ENCODE results near the gene TTLL13.
A peak's percentile ranks its signal among the peaks of the same experiment; 100 is the strongest.
"Not testable (repeated sequence)": the region's sequence is repeated elsewhere in the genome, so short reads cannot be mapped to it uniquely, and the experiment has no call there.

The TTLL13 gene

DNA sequence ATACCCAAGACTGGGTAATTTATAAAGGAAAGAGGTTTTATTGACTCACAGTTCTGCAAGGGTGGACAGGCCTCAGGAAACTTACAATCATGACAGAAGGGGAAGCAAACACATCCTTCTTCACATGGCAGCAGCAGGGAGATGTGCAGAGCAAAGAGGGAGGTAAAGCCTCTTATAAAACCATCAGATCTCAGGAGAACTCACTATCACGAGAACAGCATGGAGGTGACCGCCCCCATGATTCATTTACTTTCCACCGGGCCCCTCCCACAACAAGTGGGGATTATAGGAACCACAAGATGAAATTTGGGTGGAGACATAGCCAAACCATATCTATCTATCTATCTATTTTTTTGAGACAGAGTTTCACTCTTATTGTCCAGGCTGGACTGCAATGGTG is 10.0 kb upstream of the TTLL13 start:
- no peak for DNase-seq (ENCODE audit: low read depth)

DNA sequence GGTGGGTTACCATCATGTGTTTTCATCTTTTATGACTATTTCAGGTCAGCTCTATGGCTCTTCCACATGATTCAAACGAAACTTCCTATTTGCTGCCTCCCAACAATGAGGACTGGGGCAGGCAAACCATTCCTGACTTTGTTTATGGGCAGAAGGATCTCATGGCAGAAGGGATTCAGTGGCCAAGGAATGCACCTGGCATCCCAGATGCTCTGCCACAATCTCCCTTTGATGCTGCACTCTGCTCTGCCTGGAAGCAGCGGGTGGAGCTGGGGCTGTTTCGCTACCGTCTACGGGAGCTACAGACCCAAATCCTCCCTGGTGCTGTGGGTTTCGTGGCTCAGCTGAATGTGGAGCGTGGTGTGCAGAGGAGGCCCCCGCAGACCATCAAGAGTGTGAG is 8.5 kb upstream of the TTLL13 start:
- DNase-seq (ENCODE audit: low read depth), result no peak

DNA sequence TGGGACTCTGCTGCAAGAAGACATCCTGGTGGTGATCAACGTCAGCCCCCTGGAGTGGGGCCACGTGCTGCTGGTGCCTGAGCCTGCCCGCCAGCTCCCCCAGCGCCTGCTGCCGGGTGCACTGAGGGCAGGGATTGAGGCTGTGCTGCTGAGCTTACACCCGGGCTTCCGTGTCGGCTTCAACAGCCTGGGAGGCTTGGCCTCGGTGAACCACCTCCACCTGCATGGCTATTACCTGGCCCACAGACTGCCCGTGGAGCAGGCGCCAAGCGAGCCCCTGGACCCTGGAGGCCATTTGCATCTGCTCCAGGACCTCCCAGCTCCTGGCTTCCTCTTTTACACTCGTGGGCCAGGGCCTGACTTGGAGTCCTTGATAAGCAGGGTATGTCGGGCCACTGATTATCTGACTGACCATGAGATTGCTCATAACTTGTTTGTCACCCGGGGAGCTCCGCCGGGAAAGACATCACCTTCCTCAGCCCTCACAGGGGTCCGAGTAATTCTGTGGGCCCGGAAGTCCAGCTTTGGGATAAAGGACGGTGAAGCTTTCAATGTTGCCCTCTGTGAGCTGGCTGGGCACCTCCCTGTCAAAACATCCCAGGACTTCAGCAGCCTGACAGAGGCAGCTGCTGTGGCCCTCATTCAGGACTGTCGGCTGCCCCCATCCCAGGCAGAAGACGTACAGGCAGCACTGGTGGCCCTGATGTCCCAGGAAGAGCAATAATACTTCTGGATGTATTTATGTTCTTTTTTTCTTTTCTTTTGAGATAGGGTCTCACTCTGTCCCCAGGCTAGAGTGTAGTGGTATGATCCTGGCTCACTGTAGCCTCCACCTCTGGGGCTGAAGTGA is 7.8 kb upstream of the TTLL13 start:
- DNase-seq (ENCODE audit: low read depth), result no peak

DNA sequence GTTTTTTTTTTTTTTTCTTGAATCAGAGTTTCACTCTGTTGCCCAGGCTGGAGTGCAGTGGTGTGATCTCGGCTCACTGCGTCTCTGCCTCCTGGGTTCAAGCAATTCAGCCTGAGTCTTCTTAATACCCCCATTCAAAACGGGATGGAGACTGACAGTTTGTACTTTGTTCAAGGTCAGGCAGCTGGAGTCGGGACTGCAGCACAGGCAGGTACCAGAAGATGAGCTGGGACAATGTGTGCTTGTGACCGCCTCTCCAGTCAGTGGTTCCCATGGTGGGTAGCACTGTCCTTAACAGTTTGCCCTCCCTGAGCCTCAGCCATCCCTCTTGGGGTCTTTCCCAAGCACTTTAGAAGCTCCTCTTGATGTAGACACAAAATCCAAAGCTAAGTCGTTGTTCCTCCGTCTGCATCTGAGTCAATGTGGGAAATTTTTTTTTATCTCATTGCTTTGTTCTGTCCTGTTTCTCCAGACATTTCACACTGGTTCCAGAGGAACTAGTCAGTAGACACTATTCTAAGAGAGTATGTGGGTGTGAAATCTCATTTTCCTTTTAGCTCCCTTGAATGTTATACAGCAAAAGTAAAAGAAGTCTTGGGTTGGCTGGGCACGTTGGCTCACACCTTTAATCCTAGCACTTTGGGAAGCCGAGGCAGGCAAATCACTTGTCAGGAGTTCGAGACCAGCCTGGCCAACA is 5.3 kb upstream of the TTLL13 start:
- DNase-seq (ENCODE audit: low read depth), result no peak

DNA sequence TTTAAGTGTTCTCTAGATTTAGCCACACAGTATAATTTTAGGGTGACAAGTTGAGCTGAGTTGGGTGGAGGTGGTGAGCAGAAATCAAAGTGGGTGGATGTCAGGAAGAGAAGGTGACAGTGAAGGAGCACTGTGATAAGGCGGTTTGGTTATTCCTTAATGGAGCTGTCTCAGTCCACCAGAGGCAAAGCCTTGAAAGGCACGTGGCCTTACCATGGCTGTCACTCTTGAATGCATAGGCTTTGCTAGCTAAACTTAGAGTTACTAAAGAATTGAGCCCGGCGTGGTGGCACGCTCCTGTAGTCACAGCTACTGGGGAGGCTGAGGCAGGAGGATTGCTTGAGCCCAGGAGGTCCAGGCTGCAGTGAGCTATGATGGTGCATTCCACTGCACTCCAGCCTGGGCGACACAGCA is 560 bp upstream of the TTLL13 start:
- no peak for DNase-seq (ENCODE audit: low read depth)

DNA sequence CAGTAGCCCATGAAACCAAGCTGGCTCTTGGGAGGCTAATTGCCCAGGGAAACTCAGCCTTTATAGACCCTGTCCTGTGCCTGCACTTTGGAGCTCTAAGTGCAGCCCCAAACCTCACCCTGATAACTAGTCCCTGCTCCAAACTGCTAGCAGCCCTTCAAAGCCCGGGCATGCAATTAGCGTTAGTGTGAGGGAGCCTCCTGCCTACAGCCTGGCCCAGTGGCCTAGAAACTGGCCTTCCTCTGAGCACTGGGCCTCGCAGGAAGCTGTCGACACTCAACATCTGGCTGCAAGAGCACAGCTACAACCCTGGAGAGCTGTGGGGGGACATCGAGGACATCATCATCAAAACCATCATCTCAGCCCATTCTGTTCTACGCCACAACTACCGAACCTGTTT is 8.4 kb downstream of the TTLL13 start:
- DNase-seq (ENCODE audit: low read depth), result no peak

DNA sequence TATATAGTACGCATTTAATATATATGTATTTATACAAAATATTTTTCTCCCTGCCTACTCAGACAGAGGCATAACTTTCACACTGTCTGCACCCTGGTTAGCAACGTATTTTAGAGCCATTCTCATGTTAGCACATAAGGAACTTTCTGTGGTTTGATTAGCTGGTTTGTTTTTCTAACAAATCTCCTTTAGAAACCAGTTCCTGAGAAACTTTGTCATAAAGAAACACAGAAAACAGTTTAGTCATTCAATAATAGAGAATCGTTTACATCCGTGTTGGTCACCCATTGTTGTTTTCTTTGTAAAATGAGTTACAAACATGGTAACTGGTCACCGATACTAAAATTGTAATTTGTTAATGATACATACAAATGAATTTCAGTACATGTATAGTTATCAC is 10.2 kb downstream of the TTLL13 start:
- no peak for DNase-seq (ENCODE audit: low read depth)

DNA sequence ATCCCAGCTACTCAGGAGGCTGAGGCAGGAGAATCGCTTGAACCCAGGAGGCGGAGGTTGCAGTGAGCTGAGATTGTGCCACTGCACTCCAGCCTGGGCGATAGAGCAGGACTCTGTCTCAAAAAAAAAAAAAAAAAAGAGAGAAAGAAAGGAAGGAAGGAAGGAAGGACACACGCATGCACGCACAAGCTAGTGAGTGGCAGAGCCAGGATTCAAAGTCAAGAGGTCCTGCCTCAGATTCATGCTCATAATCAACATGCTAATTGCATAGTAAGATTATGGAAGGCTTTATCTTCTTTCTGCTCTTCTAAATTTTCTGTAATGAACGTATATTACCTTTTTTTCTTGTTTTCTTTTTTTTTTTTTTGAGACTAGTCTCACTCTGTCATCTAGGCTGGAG is 11.4 kb downstream of the TTLL13 start:
- not testable (repeated sequence) for DNase-seq (ENCODE audit: low read depth)

DNA sequence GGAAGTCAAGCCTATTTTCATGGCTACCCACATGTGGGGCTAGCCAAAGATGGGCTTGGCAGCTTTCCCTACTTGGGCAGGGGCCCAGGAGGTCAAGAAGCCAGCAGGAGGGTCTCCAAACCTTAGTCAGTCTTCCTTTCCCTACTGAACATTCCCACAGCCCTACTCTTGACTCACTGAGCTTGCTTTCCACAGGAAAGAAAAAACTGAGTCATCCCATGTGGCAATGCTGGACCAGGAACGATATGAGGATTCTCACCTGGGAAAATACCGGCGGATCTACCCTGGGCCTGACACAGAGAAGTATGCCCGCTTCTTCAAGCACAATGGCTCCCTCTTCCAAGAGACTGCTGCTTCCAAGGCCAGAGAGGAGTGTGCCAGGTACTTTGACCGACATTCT is 12.5 kb downstream of the TTLL13 start:
- DNase-seq (ENCODE audit: low read depth), result peak; percentile 19

DNA sequence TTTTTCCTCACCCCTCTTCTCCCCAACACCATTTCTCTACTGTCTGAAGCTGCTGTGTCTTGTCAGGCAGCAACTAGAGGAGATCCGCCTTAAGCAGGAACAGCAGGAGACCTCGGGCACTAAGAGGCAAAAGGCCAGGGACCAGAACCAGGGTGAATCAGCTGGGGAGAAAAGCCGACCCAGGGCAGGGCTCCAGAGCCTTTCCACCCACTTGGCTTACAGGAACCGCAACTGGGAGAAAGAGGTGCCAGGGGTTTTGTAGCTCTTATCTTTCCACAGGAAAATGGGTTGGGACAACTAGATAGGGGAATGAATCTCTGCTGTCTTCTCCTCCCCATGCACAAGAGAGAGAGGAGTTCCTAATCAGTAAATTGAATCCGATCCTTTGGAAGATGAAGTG is 13.1 kb downstream of the TTLL13 start:
- DNase-seq (ENCODE audit: low read depth), result no peak

DNA sequence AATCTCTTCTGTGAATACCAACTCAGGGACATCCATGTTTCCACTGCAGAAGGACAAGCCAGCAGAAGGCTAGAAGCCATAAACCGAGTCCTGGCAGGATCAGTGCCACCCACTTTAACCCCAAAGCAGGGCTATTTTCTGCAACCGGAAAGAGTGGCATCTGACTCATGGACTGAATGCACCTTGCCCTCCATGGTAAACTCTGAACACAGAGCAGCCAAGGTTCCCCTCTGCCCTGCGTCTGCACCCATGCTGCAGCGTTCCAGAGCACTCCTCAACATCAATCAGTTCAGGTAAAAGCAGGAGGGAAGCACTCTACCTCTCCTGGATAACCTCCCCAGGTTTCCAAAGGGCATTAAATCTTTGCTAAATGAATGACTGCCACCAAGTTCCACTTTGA is 15.3 kb downstream of the TTLL13 start:
- peak; percentile 8 for DNase-seq (ENCODE audit: low read depth)

DNA sequence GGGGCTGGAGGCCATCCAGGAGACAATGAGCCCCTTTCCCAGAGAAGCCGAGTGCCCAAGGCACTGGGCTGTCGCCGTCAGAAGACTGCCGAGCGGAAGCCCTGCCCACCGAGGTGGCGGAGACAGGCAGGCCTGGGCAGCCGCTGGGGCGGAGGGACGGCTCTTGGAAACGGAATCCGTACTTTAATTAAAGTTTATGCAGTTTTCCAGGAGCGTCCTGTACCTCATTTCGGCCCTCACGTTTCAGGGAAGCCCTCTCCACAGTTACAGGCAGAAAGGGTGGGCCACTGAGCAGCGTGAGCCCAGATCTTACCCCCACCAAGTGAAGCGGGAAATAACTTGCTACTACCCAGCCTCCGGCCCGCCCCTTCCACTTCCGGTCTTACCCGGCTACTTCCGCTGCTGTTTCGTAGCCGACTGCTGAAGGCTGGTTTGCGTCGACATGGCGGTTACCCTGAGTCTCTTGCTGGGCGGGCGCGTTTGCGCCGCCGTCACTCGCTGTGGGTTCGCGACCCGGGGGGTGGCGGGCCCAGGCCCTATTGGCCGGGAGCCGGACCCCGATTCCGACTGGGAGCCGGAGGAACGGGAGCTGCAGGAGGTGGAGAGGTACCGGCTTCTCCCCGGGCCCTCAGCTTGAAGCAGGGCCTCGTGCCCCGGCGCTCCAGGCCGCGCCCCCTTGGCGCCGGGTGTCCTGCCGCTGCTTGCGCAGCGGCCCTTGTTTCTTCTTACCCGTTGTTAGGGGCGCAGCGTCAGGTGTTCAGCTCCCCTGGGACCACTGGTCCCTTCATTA is 16.1 kb downstream of the TTLL13 start, which contains the start of gene NGRN:
Gene NGRN, plus strand, starts transcription at position 402 of the 790 bp plus-strand sequence. Its CDS starts 41 bp downstream, at position 443.
- peak; percentile 91 for DNase-seq (ENCODE audit: low read depth)

DNA sequence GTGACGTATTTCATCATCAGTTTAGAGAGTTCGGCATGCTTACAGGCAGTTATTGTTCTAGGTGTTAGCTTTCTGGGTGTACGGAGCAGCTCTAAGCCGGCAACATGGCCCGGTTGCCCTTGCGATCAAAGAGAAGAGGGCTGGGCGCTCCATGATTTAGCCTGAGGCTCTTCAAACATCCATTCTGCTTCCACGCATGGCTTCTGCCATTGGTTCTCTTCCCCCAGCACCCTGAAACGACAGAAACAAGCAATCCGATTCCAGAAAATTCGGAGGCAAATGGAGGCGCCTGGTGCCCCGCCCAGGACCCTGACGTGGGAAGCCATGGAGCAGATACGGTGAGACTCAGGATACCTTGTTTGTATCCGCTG is 16.7 kb downstream of the TTLL13 start:
- DNase-seq (ENCODE audit: low read depth), result peak; percentile 56

DNA sequence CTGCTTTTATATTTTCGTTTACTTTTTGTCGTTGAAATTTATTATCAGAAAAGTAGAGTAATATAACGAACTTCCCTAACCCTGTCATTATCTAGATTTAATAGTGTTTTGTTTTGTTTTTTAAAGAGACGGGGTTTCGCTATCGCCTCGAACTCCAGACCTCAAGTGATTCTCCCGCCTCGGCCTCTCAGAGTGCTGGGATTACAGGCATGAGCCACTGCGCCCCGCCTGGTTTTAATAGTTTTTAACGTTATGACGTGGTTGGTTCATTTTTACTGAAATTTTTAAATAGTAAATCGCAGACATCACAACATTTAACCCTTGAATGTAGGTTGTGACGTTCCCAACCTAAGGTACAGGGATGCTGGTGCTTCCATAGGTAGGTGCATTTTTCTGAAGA is 17.1 kb downstream of the TTLL13 start:
- DNase-seq (ENCODE audit: low read depth), result peak; percentile 44

DNA sequence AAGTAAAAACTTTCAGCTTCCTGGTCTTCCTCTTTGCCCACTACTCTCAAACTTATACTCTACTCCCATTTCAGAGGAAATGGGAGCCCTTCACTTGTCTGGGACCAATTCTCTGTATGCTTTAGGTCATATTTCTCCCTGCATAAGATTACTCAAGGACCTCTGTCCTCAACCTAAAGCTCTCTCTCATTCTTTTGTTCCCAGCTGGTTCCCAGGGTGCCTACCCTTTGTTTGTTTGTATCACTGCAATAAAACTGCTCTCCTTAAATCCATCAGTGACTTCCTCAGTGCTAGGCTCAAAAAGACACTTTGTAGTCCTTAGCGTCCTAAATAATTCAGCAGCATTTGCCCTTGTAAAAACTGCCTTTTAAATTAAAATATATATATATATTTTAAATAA is 19.1 kb downstream of the TTLL13 start:
- no peak for DNase-seq (ENCODE audit: low read depth)

DNA sequence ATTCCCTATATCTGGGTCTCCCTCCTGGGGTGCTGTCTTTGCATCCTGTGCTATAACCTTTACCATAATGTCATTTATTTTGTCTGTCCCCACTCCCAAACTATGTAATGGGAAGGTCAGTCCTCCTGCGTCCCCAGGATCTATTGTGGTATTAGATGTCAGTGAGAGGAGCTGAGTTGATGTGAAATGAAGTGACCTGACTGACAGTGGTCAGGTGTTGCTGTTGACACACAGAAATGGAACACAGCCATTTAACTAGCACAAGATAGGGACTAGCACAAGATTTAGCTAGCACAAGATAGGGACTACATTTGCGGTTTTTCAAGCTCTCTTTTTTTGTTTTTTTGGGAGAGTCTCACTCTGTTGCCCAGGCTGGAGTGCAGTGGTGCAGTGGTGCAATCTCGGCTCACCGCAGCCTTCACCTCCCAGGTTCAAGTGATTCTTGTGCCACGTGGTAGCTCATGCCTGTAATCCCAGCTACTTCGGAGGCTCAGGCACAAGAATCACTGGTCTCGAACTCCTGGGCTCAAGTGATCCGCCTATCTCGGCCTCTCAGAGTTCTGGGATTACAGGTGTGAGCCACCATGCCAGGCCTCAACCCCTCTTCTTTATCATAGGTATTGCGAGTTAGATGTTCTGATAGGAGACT is 21.3 kb downstream of the TTLL13 start:
- no peak for DNase-seq (ENCODE audit: low read depth)

DNA sequence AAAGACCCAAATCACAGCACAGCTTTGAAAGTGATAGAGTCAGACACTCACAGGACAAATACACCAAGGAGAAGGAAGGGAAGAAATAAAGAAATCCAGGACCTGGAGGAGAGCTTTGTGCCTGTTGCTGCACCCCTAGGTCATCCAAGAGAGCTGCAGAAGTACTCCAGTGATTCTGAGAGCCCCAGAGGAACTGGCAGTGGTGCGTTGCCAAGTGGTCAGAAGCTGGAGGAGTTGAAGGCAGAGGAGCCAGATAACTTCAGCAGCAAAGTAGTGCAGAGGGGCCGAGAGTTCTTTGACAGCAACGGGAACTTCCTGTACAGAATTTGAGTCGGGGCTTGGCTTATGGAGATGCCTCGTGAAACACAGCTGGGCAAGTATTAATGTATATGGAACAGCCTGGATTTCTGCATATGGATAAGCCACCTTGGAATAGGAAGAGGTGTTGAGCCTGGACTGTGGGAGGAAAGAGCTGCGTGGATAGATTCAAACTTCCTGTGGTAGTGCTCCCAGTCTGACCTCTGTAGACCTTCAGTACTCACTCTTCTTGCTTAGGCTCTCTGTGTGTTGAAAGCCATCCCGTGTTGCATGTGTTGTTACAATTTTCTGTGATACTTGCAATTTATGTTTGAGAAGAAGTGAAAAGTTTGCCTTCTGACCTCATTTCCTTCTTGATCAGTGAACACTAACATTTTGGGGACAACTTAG is 22.3 kb downstream of the TTLL13 start:
- DNase-seq (ENCODE audit: low read depth), result no peak

DNA sequence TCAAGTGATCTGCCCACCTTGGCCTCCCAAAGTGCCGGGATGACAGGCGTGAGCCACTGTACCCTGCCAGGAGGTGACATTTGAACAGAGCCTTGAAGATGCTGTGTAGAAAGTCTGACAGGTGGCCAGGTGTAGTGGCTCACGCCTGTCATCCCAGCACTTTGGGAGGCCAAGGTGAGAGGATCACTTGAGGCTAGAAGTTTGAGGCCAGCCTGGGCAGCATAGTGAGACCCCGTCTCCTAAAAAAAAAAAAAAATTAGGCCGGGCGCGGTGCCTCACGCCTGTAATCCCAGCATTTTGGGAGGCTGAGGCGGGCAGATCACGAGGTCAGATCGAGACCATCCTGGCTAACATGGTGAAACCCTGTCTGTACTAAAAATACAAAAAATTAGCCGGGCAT is 29.1 kb downstream of the TTLL13 start:
- not testable (repeated sequence) for DNase-seq (ENCODE audit: low read depth)

DNA sequence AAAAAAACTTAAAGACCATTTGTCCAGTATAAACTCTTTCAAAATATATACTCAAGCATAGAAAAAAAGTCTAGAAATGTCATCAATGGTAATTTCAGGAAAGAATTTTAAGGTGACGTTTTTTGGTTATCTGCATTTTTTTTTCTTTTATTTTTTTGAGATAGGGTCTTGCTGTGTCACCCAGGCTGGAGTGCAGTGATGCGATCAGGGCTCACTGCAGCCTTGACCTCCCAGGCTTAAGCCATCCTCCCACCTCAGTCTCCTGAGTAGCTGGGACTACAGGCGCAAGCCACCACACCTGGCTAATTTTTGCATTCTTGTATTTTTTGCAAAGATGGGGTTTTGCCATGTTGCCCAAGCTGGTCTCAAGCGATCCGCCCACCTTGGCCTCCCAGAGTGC is 31.4 kb downstream of the TTLL13 start:
- not testable (repeated sequence) for DNase-seq (ENCODE audit: low read depth)

DNA sequence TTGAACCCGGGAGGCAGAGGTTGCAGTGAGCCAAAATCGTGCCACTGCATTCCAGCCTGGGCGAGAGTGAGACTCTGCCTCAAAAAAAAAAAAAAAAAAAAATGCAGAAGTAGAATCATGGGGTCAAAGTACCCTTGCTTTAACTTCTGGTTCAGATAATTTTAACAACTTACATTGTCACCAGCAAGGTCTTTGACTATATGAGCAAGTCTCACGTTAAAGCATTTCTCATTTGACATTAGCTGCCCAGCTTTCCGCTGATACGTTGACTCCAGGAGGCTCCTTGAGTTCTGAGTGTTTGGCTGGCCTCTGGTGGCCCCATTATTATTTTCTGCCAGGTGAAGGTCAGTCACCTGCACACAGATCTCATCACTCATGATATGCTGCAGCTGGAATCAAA is 32.3 kb downstream of the TTLL13 start:
- DNase-seq (ENCODE audit: low read depth), result not testable (repeated sequence)

DNA sequence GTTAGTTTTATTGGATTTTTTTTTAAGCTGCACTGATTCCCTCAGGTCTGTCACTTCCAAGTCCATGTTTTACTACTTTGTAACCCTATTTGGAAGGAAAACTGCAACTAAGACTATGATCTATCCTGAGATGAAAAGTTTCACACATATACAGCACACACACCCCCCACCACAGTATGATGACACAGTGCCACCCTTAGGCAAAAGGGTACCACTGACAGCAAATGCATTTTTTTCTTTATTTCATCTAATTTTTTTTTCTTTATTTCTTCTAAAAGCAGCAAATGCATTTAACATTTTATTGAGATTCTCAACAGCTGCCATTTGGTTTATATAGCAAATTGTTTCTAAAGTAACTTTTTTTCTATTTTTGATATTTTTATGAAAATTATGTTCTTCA is 37.3 kb downstream of the TTLL13 start:
- DNase-seq (ENCODE audit: low read depth), result peak; percentile 46

DNA sequence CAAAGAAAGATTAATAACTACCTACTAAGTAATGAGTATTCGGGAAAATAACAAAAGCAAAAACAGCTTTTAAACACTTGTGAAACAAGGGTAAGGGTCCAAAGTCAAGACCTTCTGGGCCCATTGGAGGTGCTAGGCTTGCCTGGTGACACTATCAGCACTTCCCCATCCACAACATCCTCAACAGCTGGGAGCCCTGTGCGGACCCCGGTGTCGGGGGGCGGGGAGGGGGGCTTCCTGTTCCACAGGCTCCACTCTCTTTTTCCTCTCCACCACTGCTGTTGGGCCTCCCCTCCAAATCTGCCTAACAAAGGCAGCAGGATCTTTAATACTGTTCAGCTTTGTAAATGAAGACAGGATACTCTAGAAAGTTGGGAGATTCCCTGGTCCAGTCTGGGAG is 37.7 kb downstream of the TTLL13 start:
- no peak for DNase-seq (ENCODE audit: low read depth)
